Measurements from ENCODE around the gene PPP1R3D. TPM values are rescaled to one million over a fixed set of nuclear protein-coding genes. Genes with fewer than 3 reads are reported as not detected.

Gene PPP1R3D
- total and polyA plus RNA-seq, 10 of the 15 experiments (the other 5 are each of a cell fraction or from before 2014, with no cell fraction given): 0.39 to 4.8 (median 2.9) TPM

DNA sequence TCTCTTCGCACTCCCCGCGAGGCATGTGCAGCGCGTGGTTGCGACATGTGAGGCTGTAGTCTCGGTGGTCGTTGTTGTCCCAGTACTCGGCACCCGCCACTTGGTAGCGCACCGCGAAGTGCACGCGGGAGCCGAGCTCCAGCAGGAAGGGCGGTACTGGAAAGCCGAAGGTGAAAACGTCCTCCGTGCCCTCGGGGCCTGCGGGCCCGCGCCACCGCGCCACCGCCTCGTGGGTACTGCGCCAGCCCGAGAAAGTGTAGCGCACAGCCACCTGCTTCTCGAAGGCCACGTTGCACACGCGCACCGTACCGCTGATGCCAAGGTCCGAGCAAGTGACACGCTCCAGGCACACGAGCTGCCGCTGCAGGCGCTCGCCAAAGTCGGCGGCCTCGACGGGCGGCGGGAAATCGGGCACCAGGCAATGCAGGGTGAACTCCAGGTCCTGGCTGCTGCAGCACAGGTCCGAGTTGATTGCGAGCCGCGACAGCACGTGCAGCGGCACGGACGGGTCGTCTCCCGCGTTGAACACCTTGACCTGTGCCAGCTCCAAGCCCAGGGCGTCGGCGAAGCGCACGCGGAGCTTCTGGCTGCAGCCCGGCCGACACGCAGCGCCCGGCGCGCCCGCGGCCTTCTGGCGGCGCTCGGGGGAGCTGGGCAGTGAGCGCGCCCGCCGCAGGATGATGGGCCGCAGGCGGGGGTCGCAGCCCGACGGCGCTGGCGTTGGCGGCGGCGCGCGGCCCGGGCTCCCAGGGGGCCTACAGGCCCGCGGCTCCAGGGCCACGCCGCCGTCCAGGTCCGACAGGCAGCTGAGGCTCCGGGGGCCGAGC is 840 bp downstream of the PPP1R3D start (continued):
- TF ChIP-seq STAT3 (IDR thresholded peaks at IDR 0.05; ENCODE audit: low read depth, low read length) (no peak), PAX8 (IDR thresholded peaks at IDR 0.05) (no peak), CBFB (IDR thresholded peaks at IDR 0.05; ENCODE audit: low read depth) (no peak), POLR2AphosphoS2 (IDR thresholded peaks at IDR 0.05; ENCODE audit: low read depth, low read length) (no peak), FOS (IDR thresholded peaks at IDR 0.05; ENCODE audit: borderline replicate concordance, extremely low read depth, insufficient read length) (no peak), NBN (IDR thresholded peaks at IDR 0.05) (no peak), BHLHE40 (IDR thresholded peaks at IDR 0.05; ENCODE audit: borderline replicate concordance in 1 of 2, low read depth in 2 of 2, low read length in 1 of 2) (peak in 1 of 2 experiments; percentile 59; a peak in 2 of 4 replicates), EGR1 (IDR thresholded peaks at IDR 0.05; ENCODE audit: borderline replicate concordance in 1 of 2, low read depth in 2 of 2, low read length in 2 of 2) (no peak), MYB (IDR thresholded peaks at IDR 0.05; ENCODE audit: borderline replicate concordance, low read depth, low read length) (no peak), EZH2 (IDR thresholded peaks at IDR 0.05; ENCODE audit: borderline replicate concordance, control insufficient read depth, low read depth, low read length) (no peak), CREM (IDR thresholded peaks at IDR 0.05; ENCODE audit: low read depth) (no peak), IKZF1 (conservative IDR thresholded peaks at IDR 0.05) (no peak; the same call in 1 of the 2 replicates), BACH1 (IDR thresholded peaks at IDR 0.05; ENCODE audit: borderline replicate concordance) (no peak), ZZZ3 (IDR thresholded peaks at IDR 0.05; ENCODE audit: control insufficient read depth, insufficient read length, low read depth) (no peak), TCF7 (IDR thresholded peaks at IDR 0.05; ENCODE audit: borderline replicate concordance) (no peak), GATAD2B (conservative IDR thresholded peaks at IDR 0.05; ENCODE audit: low read depth) (no peak), RFX5 (IDR thresholded peaks at IDR 0.05; ENCODE audit: low read depth, low read length) (no peak), HDGF (IDR thresholded peaks at IDR 0.05) (no peak), NFYB (IDR thresholded peaks at IDR 0.05; ENCODE audit: insufficient read depth, low read depth, low read length) (no peak), ETV6 (conservative IDR thresholded peaks at IDR 0.05 in 1 of 2, IDR thresholded peaks at IDR 0.05 in 1 of 2; ENCODE audit: borderline replicate concordance in 1 of 2, low read depth in 1 of 2) (no peak), MEF2B (IDR thresholded peaks at IDR 0.05; ENCODE audit: partially characterized antibody, poor library complexity, severe bottlenecking) (no peak)
- TF ChIP-seq, protein P1, sequence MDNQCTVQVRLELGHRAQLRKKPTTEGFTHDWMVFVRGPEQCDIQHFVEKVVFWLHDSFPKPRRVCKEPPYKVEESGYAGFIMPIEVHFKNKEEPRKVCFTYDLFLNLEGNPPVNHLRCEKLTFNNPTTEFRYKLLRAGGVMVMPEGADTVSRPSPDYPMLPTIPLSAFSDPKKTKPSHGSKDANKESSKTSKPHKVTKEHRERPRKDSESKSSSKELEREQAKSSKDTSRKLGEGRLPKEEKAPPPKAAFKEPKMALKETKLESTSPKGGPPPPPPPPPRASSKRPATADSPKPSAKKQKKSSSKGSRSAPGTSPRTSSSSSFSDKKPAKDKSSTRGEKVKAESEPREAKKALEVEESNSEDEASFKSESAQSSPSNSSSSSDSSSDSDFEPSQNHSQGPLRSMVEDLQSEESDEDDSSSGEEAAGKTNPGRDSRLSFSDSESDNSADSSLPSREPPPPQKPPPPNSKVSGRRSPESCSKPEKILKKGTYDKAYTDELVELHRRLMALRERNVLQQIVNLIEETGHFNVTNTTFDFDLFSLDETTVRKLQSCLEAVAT (IDR thresholded peaks at IDR 0.05): peak; percentile 58; the same call in 1 of the 2 replicates
- TF ChIP-seq, protein P2, sequence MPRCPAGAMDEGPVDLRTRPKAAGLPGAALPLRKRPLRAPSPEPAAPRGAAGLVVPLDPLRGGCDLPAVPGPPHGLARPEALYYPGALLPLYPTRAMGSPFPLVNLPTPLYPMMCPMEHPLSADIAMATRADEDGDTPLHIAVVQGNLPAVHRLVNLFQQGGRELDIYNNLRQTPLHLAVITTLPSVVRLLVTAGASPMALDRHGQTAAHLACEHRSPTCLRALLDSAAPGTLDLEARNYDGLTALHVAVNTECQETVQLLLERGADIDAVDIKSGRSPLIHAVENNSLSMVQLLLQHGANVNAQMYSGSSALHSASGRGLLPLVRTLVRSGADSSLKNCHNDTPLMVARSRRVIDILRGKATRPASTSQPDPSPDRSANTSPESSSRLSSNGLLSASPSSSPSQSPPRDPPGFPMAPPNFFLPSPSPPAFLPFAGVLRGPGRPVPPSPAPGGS (IDR thresholded peaks at IDR 0.05; ENCODE audit: borderline replicate concordance, insufficient read depth, low read depth, low read length, poor library complexity, severe bottlenecking): no peak

Measured in GM12878 (cell line).